Activated naive CD8-positive, alpha-beta T cell treated with anti-CD3 and anti-CD28 coated beads for 36 hours (primary cell): ENCODE data around the gene GLUD1. TPM values are rescaled to one million over a fixed set of nuclear protein-coding genes. Genes with fewer than 3 reads are reported as not detected.
A peak's percentile ranks its signal among the peaks of the same experiment; 100 is the strongest.
"Not testable (repeated sequence)": the region's sequence is repeated elsewhere in the genome, so short reads cannot be mapped to it uniquely, and the experiment has no call there.

ENCODE experiments used
- DNase-seq: peaks from one replicate; pipeline ENCODE4 v3.0.0; 2021
- H3K27ac Mint-ChIP-seq: one replicate; pipeline ENCODE4 v1.8.0; 2022; ENCODE audit warnings: mild to moderate bottlenecking, moderate library complexity, mixed read lengths
- H3K27me3 Mint-ChIP-seq: one replicate; pipeline ENCODE4 v1.8.0; 2022; ENCODE audit warnings: mild to moderate bottlenecking, mixed read lengths
- H3K36me3 Mint-ChIP-seq: one replicate; pipeline ENCODE4 v1.8.0; 2021; ENCODE audit warnings: mild to moderate bottlenecking, mixed read lengths
- H3K4me1 Mint-ChIP-seq: one replicate; pipeline ENCODE4 v1.8.0; 2021; ENCODE audit warnings: mixed read lengths
- H3K4me3 Mint-ChIP-seq: one replicate; pipeline ENCODE4 v1.8.0; 2022; ENCODE audit warnings: mild to moderate bottlenecking, moderate library complexity, mixed read lengths
- H3K9me3 Mint-ChIP-seq: one replicate; pipeline ENCODE4 v1.8.0; 2022; ENCODE audit warnings: mixed read lengths
- total RNA-seq, 2 experiments: library from RNA; stranded (reverse); gene quantifications; one replicate each; pipeline ENCODE4 v1.2.3, GENCODE V29; 2021

The GLUD1 gene
- total RNA-seq, 2 experiments from 2014 or later = 89.0 to 91.5 TPM

GRCh38 chr10:87036623-87037022, 58.0 kb downstream of the GLUD1 start:
- peaks cover 1% of the 10 kb centered on the region for H3K9me3 Mint-ChIP-seq
- H3K27ac Mint-ChIP-seq = no peak overlapping the region
- H3K4me1 Mint-ChIP-seq = no peaks in the 10 kb centered on the region
- peaks cover 4% of the 10 kb centered on the region for H3K36me3 Mint-ChIP-seq
- no peak overlapping the region for H3K4me3 Mint-ChIP-seq
- no peak for DNase-seq
- H3K27me3 Mint-ChIP-seq = no peaks in the 10 kb centered on the region

GRCh38 chr10:87030912-87031635, 63.6 kb downstream of the GLUD1 start:
- Mint-ChIP-seq H3K36me3 (no peaks in the 10 kb centered on the region), H3K9me3 (no peaks in the 10 kb centered on the region), H3K4me3 (no peak overlapping the region), H3K27ac (no peak overlapping the region), H3K4me1 (no peaks in the 10 kb centered on the region), H3K27me3 (no peaks in the 10 kb centered on the region)
- no peak for DNase-seq

GRCh38 chr10:87030419-87030818, 64.2 kb downstream of the GLUD1 start:
- not testable (repeated sequence) for DNase-seq, H3K4me3 Mint-ChIP-seq, H3K27me3 Mint-ChIP-seq, H3K9me3 Mint-ChIP-seq, H3K36me3 Mint-ChIP-seq, H3K4me1 Mint-ChIP-seq, H3K27ac Mint-ChIP-seq

GRCh38 chr10:87026747-87027508, 67.7 kb downstream of the GLUD1 start:
- peaks cover 15% of the 10 kb centered on the region for H3K4me1 Mint-ChIP-seq
- not testable (repeated sequence) for H3K4me3 Mint-ChIP-seq, H3K27ac Mint-ChIP-seq, H3K36me3 Mint-ChIP-seq, H3K9me3 Mint-ChIP-seq, DNase-seq, H3K27me3 Mint-ChIP-seq

GRCh38 chr10:87025285-87025958, 69.2 kb downstream of the GLUD1 start:
- not testable (repeated sequence) for H3K27me3 Mint-ChIP-seq, H3K4me3 Mint-ChIP-seq, H3K9me3 Mint-ChIP-seq, H3K36me3 Mint-ChIP-seq
- Mint-ChIP-seq H3K27ac (peak overlapping the region; percentile 83), H3K4me1 (peaks cover 15% of the 10 kb centered on the region)
- peak; percentile 38 for DNase-seq

- H3K9me3 Mint-ChIP-seq, H3K36me3 Mint-ChIP-seq, H3K4me1 Mint-ChIP-seq, H3K27me3 Mint-ChIP-seq, DNase-seq, H3K4me3 Mint-ChIP-seq, H3K27ac Mint-ChIP-seq: not testable (repeated sequence)
Measured at GRCh38 chr10:87020056-87020455, 74.6 kb downstream of the GLUD1 start, which contains the start of gene FAM25A. Gene FAM25A (plus strand): TSS chr10:87020294. CDS start chr10:87020325, 31 bp downstream.

- H3K27me3 Mint-ChIP-seq, H3K4me1 Mint-ChIP-seq, DNase-seq, H3K9me3 Mint-ChIP-seq, H3K4me3 Mint-ChIP-seq, H3K36me3 Mint-ChIP-seq, H3K27ac Mint-ChIP-seq: not testable (repeated sequence)
Measured at GRCh38 chr10:87019504-87019903, 75.1 kb downstream of the GLUD1 start.

GRCh38 chr10:87019066-87019465, 75.6 kb downstream of the GLUD1 start:
- H3K27me3 Mint-ChIP-seq, H3K36me3 Mint-ChIP-seq, H3K9me3 Mint-ChIP-seq, H3K4me3 Mint-ChIP-seq, H3K4me1 Mint-ChIP-seq, H3K27ac Mint-ChIP-seq, DNase-seq: not testable (repeated sequence)

- not testable (repeated sequence) for H3K27me3 Mint-ChIP-seq, DNase-seq, H3K4me1 Mint-ChIP-seq, H3K36me3 Mint-ChIP-seq, H3K9me3 Mint-ChIP-seq, H3K27ac Mint-ChIP-seq, H3K4me3 Mint-ChIP-seq
Measured at GRCh38 chr10:87018127-87018526, 76.5 kb downstream of the GLUD1 start.

- H3K36me3 Mint-ChIP-seq, H3K27me3 Mint-ChIP-seq, H3K9me3 Mint-ChIP-seq: not testable (repeated sequence)
Measured at GRCh38 chr10:87014986-87015716, 79.5 kb downstream of the GLUD1 start.

GRCh38 chr10:87013528-87013927, 81.1 kb downstream of the GLUD1 start:
- H3K36me3 Mint-ChIP-seq, H3K4me1 Mint-ChIP-seq, H3K9me3 Mint-ChIP-seq, H3K27me3 Mint-ChIP-seq, DNase-seq, H3K4me3 Mint-ChIP-seq, H3K27ac Mint-ChIP-seq: not testable (repeated sequence)

More at GRCh38 chr10:87014986-87015716, 79.5 kb downstream of the GLUD1 start:
- not testable (repeated sequence) for H3K4me1 Mint-ChIP-seq, H3K27ac Mint-ChIP-seq, DNase-seq, H3K4me3 Mint-ChIP-seq

GRCh38 chr10:87009134-87009696, 85.4 kb downstream of the GLUD1 start:
- H3K36me3 Mint-ChIP-seq, H3K4me3 Mint-ChIP-seq, H3K9me3 Mint-ChIP-seq: not testable (repeated sequence)

GRCh38 chr10:87008303-87008702, 86.3 kb downstream of the GLUD1 start:
- not testable (repeated sequence) for H3K36me3 Mint-ChIP-seq, H3K4me1 Mint-ChIP-seq, H3K27me3 Mint-ChIP-seq

More at GRCh38 chr10:87009134-87009696, 85.4 kb downstream of the GLUD1 start:
- DNase-seq, H3K27ac Mint-ChIP-seq, H3K4me1 Mint-ChIP-seq, H3K27me3 Mint-ChIP-seq: not testable (repeated sequence)

GRCh38 chr10:87007674-87008073, 87.0 kb downstream of the GLUD1 start:
- not testable (repeated sequence) for H3K27ac Mint-ChIP-seq, DNase-seq, H3K9me3 Mint-ChIP-seq, H3K4me1 Mint-ChIP-seq, H3K4me3 Mint-ChIP-seq, H3K27me3 Mint-ChIP-seq, H3K36me3 Mint-ChIP-seq

More at GRCh38 chr10:87008303-87008702, 86.3 kb downstream of the GLUD1 start:
- DNase-seq, H3K4me3 Mint-ChIP-seq, H3K27ac Mint-ChIP-seq, H3K9me3 Mint-ChIP-seq: not testable (repeated sequence)

GRCh38 chr10:87007124-87007523, 87.5 kb downstream of the GLUD1 start:
- H3K9me3 Mint-ChIP-seq, DNase-seq, H3K4me1 Mint-ChIP-seq, H3K36me3 Mint-ChIP-seq, H3K27ac Mint-ChIP-seq, H3K4me3 Mint-ChIP-seq, H3K27me3 Mint-ChIP-seq: not testable (repeated sequence)
